ENCODE data around the gene NAA35.
"Not testable (repeated sequence)": the region's sequence is repeated elsewhere in the genome, so short reads cannot be mapped to it uniquely, and the experiment has no call there.

NAA35 gene

DNA sequence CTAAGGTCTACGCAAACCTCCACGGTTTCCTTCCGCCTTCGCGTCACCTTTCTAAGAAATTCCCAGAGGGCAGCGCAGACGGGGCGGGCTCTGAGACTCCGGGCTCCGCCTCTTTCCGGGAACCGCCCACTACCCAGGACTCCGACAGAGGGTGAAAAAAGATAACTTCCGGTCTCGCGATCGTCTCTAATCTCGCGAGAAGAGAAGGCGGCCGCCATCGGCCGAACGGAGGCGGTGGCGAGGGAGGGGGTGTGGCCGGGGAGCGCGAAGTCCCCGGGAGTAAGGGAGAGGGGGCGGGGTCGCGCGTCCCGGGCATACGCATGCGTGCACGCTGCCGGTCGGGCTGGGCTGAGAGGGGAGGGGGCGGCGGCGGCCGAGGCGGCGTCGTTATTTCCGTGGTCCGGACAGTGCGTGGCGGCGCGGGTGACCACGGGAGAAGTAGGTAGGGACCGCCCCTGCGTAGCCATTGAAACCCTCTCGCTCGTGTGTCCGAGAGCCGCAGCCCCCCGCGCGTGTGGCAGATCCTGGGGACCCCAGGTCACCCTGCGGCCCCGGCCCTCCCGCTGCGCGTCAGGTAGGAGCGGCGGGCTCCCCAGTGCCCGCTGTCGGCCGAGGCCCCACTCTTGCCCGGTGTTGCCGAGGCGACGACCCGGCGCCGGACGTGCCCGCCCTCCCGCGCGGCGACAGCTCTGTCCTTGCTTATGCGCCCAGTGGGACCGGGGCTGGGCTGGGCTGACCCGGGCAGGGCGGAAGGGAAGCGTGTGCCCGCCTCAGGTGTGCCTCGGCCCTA, at the start of gene NAA35:
TSS of gene NAA35 (plus strand) at position 315 of the 790 bp plus-strand sequence. CDS start 1,014 bp downstream, outside the sequence.
- peak; percentile 99 for DNase-seq

GRCh38 chr9:85892401-85892800, 48.5 kb upstream of the NAA35 start:
- DNase-seq: no peak

DNA sequence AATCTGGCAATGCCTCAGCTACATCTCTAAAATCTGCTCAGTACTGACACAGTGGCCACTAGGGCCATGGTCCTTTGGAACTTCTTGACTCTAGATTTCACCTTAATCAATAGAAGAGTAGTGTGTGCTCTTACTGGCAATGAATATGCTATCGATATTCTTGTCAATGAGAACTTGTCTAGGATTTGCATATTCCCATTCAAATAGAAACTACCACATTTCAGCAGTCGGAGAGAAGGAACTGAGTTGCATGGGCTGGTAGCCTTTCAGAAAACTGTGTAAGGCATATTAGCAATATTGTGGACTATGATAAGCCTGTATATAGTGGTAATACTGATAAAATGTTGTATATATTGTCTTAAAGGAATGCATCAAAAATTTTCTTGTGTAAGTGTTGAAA, 45.3 kb upstream of the NAA35 start:
- DNase-seq: no peak

- DNase-seq: no peak
Observed at GRCh38 chr9:85897848-85898247, 43.1 kb upstream of the NAA35 start.

GRCh38 chr9:85898332-85898731, 42.6 kb upstream of the NAA35 start:
- DNase-seq: no peak

DNA sequence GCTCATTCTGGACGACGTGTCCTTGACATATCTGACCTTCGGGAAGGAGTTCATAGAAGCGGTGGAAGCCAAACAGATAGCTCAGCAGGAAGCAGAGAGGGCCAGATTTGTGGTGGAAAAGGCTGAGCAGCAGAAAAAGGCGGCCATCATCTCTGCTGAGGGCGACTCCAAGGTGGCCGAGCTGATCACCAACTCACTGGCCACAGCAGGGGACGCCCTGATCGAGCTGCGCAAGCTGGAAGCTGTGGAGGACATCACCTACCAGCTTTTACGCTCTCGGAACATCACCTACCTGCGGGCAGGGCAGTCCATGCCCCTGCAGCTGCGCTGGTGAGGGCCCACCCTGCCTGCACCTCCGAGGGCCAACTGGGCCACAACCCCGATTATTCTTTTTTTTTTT, 41.6 kb upstream of the NAA35 start:
- no peak for DNase-seq

- DNase-seq: peak; percentile 47
Observed at GRCh38 chr9:85900504-85901201, 40.3 kb upstream of the NAA35 start.

GRCh38 chr9:85904975-85905374, 36.0 kb upstream of the NAA35 start:
- DNase-seq: no peak

- DNase-seq: no peak
Observed at GRCh38 chr9:85905957-85906356, 35.0 kb upstream of the NAA35 start.

- DNase-seq: no peak
Observed at GRCh38 chr9:85909390-85909789, 31.6 kb upstream of the NAA35 start.

GRCh38 chr9:85914108-85914507, 26.8 kb upstream of the NAA35 start:
- no peak for DNase-seq

- no peak for DNase-seq
Observed at GRCh38 chr9:85917756-85918155, 23.2 kb upstream of the NAA35 start.

GRCh38 chr9:85925493-85925892, 15.5 kb upstream of the NAA35 start:
- DNase-seq: no peak

DNA sequence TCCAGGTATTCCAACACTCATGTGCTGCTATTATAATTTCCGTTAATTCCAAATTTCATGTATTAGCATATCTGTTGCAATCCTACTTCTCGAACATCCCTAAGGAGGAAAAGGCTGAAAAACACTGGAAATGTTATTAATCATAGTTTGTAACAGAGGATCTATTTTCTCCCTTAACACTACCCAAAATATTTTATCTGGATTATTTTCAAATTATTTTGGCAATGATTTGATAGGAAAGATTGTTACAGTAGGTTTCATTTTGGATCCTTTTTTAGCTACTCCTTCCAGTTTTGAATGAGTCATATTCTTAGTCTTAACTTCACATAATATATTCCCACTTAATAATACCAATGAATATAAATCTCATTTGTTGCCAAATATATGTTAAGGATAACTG, 13.9 kb upstream of the NAA35 start:
- DNase-seq: no peak

DNA sequence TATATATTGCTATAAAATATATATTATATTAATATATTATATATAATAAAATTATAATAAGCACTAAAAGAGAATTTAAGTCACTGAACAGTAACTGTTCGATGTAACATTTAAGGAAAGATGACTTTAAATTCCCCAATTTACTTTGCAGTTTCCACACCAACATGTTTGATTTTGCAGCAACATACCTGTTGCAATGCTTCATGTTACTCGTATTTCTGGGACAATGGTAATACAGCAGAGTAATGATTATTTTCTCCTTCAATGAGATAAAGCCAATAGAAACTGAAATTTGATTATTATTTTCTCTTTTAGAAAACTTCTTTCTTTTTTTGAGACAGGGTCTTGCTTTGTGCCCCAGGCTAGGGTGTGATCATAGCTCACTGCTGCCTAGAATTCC, 9.5 kb upstream of the NAA35 start:
- no peak for DNase-seq

DNA sequence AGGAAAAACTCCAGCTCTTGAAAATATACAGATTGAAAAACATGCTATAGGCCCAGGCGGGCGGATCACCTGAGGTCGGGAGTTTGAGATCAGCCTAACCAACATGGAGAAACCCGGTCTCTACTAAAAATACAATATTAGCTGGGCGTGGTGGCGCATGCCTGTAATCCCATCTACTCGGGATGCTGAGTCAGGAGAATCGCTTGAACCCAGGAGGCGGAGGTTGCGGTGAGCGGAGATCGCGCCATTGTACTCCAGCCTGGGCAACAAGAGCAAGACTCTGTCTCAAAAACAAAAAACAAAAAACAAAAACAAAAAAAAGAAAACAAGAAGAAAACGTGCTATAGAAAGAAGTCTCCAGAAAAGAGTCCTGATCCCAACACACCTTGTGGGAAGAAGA, 5.0 kb upstream of the NAA35 start:
- DNase-seq: not testable (repeated sequence)

GRCh38 chr9:85940275-85940831, 593 bp upstream of the NAA35 start:
- DNase-seq: no peak

DNA sequence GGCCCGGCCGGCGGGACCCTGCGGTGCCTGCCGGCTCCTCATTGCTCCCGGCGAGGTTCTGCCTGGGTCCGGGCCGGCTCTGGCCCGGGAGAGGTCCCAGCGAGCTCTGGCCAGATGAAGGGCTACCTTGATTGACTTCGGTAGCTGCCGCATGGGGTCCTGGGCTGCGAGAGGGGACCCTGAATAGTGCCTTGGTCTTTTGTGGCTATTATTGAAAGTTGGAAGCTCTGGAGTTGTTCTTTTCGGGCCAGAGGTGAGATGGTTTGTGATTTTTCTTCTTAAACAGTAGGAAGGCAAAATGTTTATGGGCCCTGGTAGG, 635 bp downstream of the NAA35 start:
- DNase-seq: no peak

DNA sequence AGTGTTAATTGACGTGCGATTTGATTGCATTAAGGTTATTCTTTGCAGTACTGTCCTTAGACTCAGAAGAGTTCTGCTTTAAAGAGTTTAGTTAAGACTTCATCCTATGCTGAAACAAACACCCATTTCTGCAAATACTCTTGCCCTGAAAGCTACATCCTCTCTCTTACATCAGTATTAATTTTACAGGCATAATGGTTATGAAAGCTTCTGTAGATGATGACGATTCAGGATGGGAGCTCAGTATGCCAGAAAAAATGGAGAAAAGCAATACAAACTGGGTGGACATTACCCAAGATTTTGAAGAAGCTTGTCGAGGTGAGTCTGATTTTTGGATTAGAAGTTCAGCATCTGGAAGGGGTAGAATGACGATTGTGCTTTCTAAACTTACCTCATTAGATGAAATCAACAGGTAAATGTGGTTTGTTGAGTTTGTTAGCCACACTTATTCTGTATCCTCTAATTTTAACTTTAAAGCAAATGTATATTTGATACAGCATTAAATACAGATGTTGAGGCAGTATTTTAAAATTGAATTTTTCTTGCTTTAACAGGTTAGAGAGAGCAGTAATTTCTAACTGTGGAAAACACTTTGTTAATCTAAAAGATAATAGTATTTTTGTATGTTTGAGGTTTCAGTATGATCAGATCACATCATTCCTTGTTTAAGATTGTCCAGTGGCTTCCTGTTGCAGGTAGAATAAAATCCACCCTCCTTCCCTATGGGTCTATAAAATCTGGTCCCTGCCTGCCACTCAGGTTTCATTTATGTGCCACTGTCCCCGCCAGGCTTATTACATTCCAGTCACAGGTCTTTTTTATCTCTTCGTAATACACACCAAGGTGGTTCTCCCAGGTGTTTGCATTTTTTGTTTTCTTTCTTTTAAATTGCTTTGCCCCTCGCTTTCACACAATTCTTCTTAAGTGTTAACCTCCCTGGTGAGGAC, 1.3 kb downstream of the NAA35 start:
- no peak for DNase-seq

- no peak for DNase-seq
Observed at GRCh38 chr9:85942913-85943709, 2.2 kb downstream of the NAA35 start.

GRCh38 chr9:85943757-85944430, 2.9 kb downstream of the NAA35 start:
- no peak for DNase-seq

- no peak for DNase-seq
Observed at GRCh38 chr9:85944672-85945071, 3.7 kb downstream of the NAA35 start.

Data from CD4-positive, alpha-beta T cell treated with Interleukin-21 for 1 hour (primary cell).